ENCODE data around the gene EMC8.

EMC8 gene

GRCh38 chr16:85761861-85762260 is 37.5 kb downstream of the EMC8 start:
- no peaks in the 10 kb centered on the region for H3K79me2 ChIP-seq (ENCODE audit: insufficient read depth, low read length)
- H3F3A ChIP-seq (ENCODE audit: insufficient read depth): peaks cover 7% of the 10 kb centered on the region; the same call in 1 of the 2 replicates
- H4K20me1 ChIP-seq (ENCODE audit: low read depth, low read length): no peaks in the 10 kb centered on the region
- H3K4me2 ChIP-seq (ENCODE audit: low read depth, low read length, poor library complexity, severe bottlenecking): no peak overlapping the region
- no peaks in the 10 kb centered on the region for H3K9me2 ChIP-seq (replicated peaks; ENCODE audit: insufficient read depth, low read length)
- H3K9ac ChIP-seq (ENCODE audit: low read length): no peak overlapping the region
- no peak overlapping the region for H3K4me3 ChIP-seq (ENCODE audit: insufficient read depth, low read length, poor library complexity, severe bottlenecking)
- no peak overlapping the region for H2AFZ ChIP-seq (ENCODE audit: low read depth, low read length, severe bottlenecking)
- TF ChIP-seq EZH2phosphoT487 (conservative IDR thresholded peaks at IDR 0.05; ENCODE audit: low read length) (no peak), CTCF (IDR thresholded peaks at IDR 0.05; ENCODE audit: insufficient read depth, low read length, poor library complexity, severe bottlenecking) (no peak)
- no peaks in the 10 kb centered on the region for H3K27me3 ChIP-seq (ENCODE audit: low read length)
- no peaks in the 10 kb centered on the region for H3K36me3 ChIP-seq (ENCODE audit: low read length)
- no peak overlapping the region for H3K27ac ChIP-seq (ENCODE audit: low read depth, low read length)
- no peaks in the 10 kb centered on the region for H3K9me3 ChIP-seq (ENCODE audit: insufficient read depth, low read length)

GRCh38 chr16:85759631-85760419 is 39.5 kb downstream of the EMC8 start:
- Histone ChIP-seq H3K9me3 (ENCODE audit: insufficient read depth, low read length) (no peaks in the 10 kb centered on the region), H3K79me2 (ENCODE audit: insufficient read depth, low read length) (no peaks in the 10 kb centered on the region), H3K9ac (ENCODE audit: low read length) (no peak overlapping the region), H3F3A (ENCODE audit: insufficient read depth) (peaks cover 9% of the 10 kb centered on the region; the same call in 1 of the 2 replicates), H3K9me2 (replicated peaks; ENCODE audit: insufficient read depth, low read length) (no peaks in the 10 kb centered on the region), H3K4me3 (ENCODE audit: insufficient read depth, low read length, poor library complexity, severe bottlenecking) (no peak overlapping the region), H3K27ac (ENCODE audit: low read depth, low read length) (no peak overlapping the region), H4K20me1 (ENCODE audit: low read depth, low read length) (no peaks in the 10 kb centered on the region), H3K27me3 (ENCODE audit: low read length) (no peaks in the 10 kb centered on the region), H3K36me3 (ENCODE audit: low read length) (no peaks in the 10 kb centered on the region), H2AFZ (ENCODE audit: low read depth, low read length, severe bottlenecking) (no peak overlapping the region), H3K4me2 (ENCODE audit: low read depth, low read length, poor library complexity, severe bottlenecking) (no peak overlapping the region)
- peak; percentile 56 for TF ChIP-seq CTCF (IDR thresholded peaks at IDR 0.05; ENCODE audit: insufficient read depth, low read length, poor library complexity, severe bottlenecking)
- no peak; the same call in 1 of the 2 replicates for TF ChIP-seq EZH2phosphoT487 (conservative IDR thresholded peaks at IDR 0.05; ENCODE audit: low read length)

- Histone ChIP-seq H3K9ac (ENCODE audit: low read length) (no peak overlapping the region), H3K27ac (ENCODE audit: low read depth, low read length) (no peak overlapping the region), H2AFZ (ENCODE audit: low read depth, low read length, severe bottlenecking) (no peak overlapping the region), H4K20me1 (ENCODE audit: low read depth, low read length) (no peaks in the 10 kb centered on the region), H3F3A (ENCODE audit: insufficient read depth) (peaks cover 9% of the 10 kb centered on the region; the same call in 1 of the 2 replicates), H3K27me3 (ENCODE audit: low read length) (no peaks in the 10 kb centered on the region), H3K9me3 (ENCODE audit: insufficient read depth, low read length) (no peaks in the 10 kb centered on the region), H3K79me2 (ENCODE audit: insufficient read depth, low read length) (no peaks in the 10 kb centered on the region), H3K4me2 (ENCODE audit: low read depth, low read length, poor library complexity, severe bottlenecking) (no peak overlapping the region), H3K36me3 (ENCODE audit: low read length) (no peaks in the 10 kb centered on the region), H3K4me3 (ENCODE audit: insufficient read depth, low read length, poor library complexity, severe bottlenecking) (no peak overlapping the region), H3K9me2 (replicated peaks; ENCODE audit: insufficient read depth, low read length) (no peaks in the 10 kb centered on the region)
- no peak for TF ChIP-seq CTCF (IDR thresholded peaks at IDR 0.05; ENCODE audit: insufficient read depth, low read length, poor library complexity, severe bottlenecking)
- no peak for TF ChIP-seq EZH2phosphoT487 (conservative IDR thresholded peaks at IDR 0.05; ENCODE audit: low read length)
These were observed 40.2 kb downstream of the EMC8 start for GRCh38 chr16:85759136-85759535.
